ENCODE measurements around the gene SLC4A1. TPM values are rescaled to one million over a fixed set of nuclear protein-coding genes. Genes with fewer than 3 reads are reported as not detected.

SLC4A1 gene
- polyA plus RNA-seq, 2 of the 4 experiments (the other 2 are of a cell fraction) = not detected

DNA sequence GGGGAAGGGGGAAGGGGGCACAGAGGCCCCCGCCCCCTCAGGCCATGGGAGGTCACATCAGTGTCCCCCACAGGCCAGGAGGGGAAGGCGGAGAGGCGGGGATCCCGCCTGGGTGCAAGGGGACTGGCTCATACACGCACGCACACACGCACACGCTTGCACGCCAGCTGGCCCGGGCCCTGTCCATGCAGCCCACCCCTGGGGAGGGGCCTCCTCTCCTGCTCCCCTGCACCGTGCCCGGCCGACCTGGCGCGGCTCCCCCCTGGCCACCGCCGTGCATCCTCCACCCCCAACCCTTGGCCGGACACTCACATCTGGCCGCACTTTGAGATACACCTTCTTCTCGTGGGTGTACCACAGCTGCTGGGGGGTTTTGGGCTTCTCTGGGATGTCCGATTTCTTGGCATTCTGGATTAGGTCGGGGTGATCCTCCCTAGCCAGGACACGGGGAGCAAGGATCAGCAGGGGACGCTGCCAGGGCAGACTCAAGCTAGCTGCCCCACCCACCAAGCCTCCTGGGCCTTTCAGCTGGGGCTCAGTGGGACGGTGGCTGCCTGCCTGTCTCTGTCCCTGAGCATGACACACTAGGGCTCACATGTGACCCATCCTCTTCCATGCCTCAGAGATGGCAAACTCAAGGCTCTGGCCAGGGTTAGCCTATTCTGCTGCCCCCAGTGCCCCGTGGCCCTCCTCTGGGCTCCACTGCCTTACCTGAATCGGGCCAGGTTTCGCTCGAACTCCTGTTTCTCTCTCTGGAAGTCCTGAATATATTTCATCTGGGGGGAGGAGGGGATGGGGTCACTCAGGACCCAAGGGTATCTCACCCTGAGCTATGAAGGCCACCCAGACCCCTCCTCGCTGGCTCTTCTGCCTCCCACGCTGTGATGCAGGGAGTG, 55.2 kb downstream of the SLC4A1 start:
- TF ChIP-seq POLR2AphosphoS2 (conservative IDR thresholded peaks at IDR 0.05; ENCODE audit: low read length) = 0 out of 2 replicates have a peak, but pooled peaks have one; percentile 34
- TF ChIP-seq HOXA7 (CRISPR knock-in tag; IDR thresholded peaks at IDR 0.05) = no peak
- TF ChIP-seq FOSL2 (IDR thresholded peaks at IDR 0.05) = no peak
- TF ChIP-seq FOSL2 (CRISPR knock-in tag; IDR thresholded peaks at IDR 0.05) = no peak
- H3K4me3 ChIP-seq = no peak overlapping the region
- H3K9me3 ChIP-seq = no peaks in the 10 kb centered on the region
- CTCF ChIA-PET = interaction anchor here (1.2 to 10.7 kb wide), 17 partner anchors 9 to 150 kb away, joined by 3 to 246 read pairs (median 22); partner anchors contain the start of genes FAM171A2, GRN, SLC25A39 and UBTF
- ATAC-seq = no peak
- H3K4me2 ChIP-seq = no peak overlapping the region
- FAIRE-seq = no peak
- no peak for DNase-seq (ENCODE audit: low read depth in 1 of 2, low spot score in 1 of 2)
- H3K27ac ChIP-seq = no peak overlapping the region
- 94% methylated on average over 26 of the region's 31 CpGs for WGBS (ENCODE audit: missing lambda C conversion rate)
- POLR2A ChIA-PET = interaction anchor here (0.6 to 1.0 kb wide), 2 partner anchors 14 to 123 kb away, joined by 3 to 6 read pairs; no protein-coding TSS in a partner anchor
- H3K4me1 ChIP-seq = peaks cover 36% of the 10 kb centered on the region

- DNase-seq (ENCODE audit: low read depth in 1 of 2, low spot score in 1 of 2) (no peak), FAIRE-seq (no peak), ATAC-seq (peak in 1 of 2 experiments; percentile 7; a peak in 3 of 6 replicates)
- Histone ChIP-seq H3K4me1 (peaks cover 27% of the 10 kb centered on the region), H3K4me2 (no peak overlapping the region), H3K4me3 (no peak overlapping the region), H3K27ac (no peak overlapping the region), H3K9me3 (no peaks in the 10 kb centered on the region)
- TF ChIP-seq, protein P1, sequence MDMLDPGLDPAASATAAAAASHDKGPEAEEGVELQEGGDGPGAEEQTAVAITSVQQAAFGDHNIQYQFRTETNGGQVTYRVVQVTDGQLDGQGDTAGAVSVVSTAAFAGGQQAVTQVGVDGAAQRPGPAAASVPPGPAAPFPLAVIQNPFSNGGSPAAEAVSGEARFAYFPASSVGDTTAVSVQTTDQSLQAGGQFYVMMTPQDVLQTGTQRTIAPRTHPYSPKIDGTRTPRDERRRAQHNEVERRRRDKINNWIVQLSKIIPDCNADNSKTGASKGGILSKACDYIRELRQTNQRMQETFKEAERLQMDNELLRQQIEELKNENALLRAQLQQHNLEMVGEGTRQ (IDR thresholded peaks at IDR 0.05) = no peak
- TF ChIP-seq TP53 (CRISPR knock-in tag; IDR thresholded peaks at IDR 0.05) (no peak), E2F6 (IDR thresholded peaks at IDR 0.05; ENCODE audit: borderline replicate concordance, low read depth) (no peak), SMC3 (IDR thresholded peaks at IDR 0.05) (no peak), ZFP36 (IDR thresholded peaks at IDR 0.05; ENCODE audit: borderline replicate concordance, partially characterized antibody) (no peak)
- 94% methylated on average over 27 of the region's 30 CpGs for WGBS (ENCODE audit: missing lambda C conversion rate)
- CTCF ChIA-PET = interaction anchor here (0.6 to 10.7 kb wide), 35 partner anchors 9 to 426 kb away, joined by 3 to 246 read pairs (median 10); partner anchors contain the start of genes FAM171A2, GRN, HDAC5 and SLC25A39
- POLR2A ChIA-PET = interaction anchor here (1.9 to 2.3 kb wide), 2 partner anchors 10 to 133 kb away, joined by 6 to 8 read pairs; partner anchors contain the start of gene GRN
These were observed 56.4 kb downstream of the SLC4A1 start for GRCh38 chr17:44211281-44212265.

- Histone ChIP-seq H3K9me3 (no peaks in the 10 kb centered on the region), H3K4me2 (peak overlapping the region; percentile 37; the same call in 1 of the 3 replicates), H3K4me3 (no peak overlapping the region), H3K27ac (peak overlapping the region in 1 of 2 experiments; percentile 65; a peak in 2 of 6 replicates), H3K4me1 (peaks cover 27% of the 10 kb centered on the region)
- POLR2A ChIA-PET = interaction anchor here (0.5 to 2.3 kb wide), 7 partner anchors 10 to 1615 kb away, joined by 3 to 9 read pairs (median 5); partner anchors contain the start of genes ATXN7L3 and GRN
- peak; percentile 84 to 91 for DNase-seq (ENCODE audit: low read depth in 1 of 2, low spot score in 1 of 2)
- CTCF ChIA-PET = interaction anchor here (0.6 to 10.7 kb wide), 72 partner anchors 8 to 508 kb away, joined by 3 to 246 read pairs (median 4); partner anchors contain the start of genes ASB16, FAM171A2, GRN and HDAC5
- 43% methylated on average over 56 of the region's 64 CpGs for WGBS (ENCODE audit: missing lambda C conversion rate)
- FAIRE-seq = no peak
- peak; percentile 77 to 92 for ATAC-seq
- TF ChIP-seq SREBF2 (IDR thresholded peaks at IDR 0.05) = no peak
- peak; percentile 10; the same call in 1 of the 2 replicates for TF ChIP-seq ATOH8 (CRISPR knock-in tag; IDR thresholded peaks at IDR 0.05; ENCODE audit: low read depth)
- peak; percentile 88 for TF ChIP-seq E2F6 (IDR thresholded peaks at IDR 0.05; ENCODE audit: borderline replicate concordance, low read depth)
- TF ChIP-seq MAZ (IDR thresholded peaks at IDR 0.05; ENCODE audit: borderline replicate concordance, low read depth, low read length) = 0 out of 2 replicates have a peak, but pooled peaks have one; percentile 65
- TF ChIP-seq SMC3 (IDR thresholded peaks at IDR 0.05) = peak; percentile 90
- TF ChIP-seq MYC (IDR thresholded peaks at IDR 0.05; ENCODE audit: borderline replicate concordance, low read length) = peak; percentile 80; the same call in 1 of the 2 replicates
- TF ChIP-seq, protein P2, sequence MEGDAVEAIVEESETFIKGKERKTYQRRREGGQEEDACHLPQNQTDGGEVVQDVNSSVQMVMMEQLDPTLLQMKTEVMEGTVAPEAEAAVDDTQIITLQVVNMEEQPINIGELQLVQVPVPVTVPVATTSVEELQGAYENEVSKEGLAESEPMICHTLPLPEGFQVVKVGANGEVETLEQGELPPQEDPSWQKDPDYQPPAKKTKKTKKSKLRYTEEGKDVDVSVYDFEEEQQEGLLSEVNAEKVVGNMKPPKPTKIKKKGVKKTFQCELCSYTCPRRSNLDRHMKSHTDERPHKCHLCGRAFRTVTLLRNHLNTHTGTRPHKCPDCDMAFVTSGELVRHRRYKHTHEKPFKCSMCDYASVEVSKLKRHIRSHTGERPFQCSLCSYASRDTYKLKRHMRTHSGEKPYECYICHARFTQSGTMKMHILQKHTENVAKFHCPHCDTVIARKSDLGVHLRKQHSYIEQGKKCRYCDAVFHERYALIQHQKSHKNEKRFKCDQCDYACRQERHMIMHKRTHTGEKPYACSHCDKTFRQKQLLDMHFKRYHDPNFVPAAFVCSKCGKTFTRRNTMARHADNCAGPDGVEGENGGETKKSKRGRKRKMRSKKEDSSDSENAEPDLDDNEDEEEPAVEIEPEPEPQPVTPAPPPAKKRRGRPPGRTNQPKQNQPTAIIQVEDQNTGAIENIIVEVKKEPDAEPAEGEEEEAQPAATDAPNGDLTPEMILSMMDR (IDR thresholded peaks at IDR 0.05) = peak; percentile 99
- peak; percentile 84 to 96 for TF ChIP-seq RAD21 (conservative IDR thresholded peaks at IDR 0.05 in 1 of 2, IDR thresholded peaks at IDR 0.05 in 1 of 2)
- no peak for TF ChIP-seq GATA3 (IDR thresholded peaks at IDR 0.05; ENCODE audit: borderline replicate concordance)
- TF ChIP-seq HEYL (CRISPR knock-in tag; IDR thresholded peaks at IDR 0.05) = no peak
- no peak for TF ChIP-seq NFE2L2 (conservative IDR thresholded peaks at IDR 0.05; ENCODE audit: low read length)
- peak in 1 of 2 experiments; percentile 41; a peak in 1 of 5 replicates for TF ChIP-seq JUN (IDR thresholded peaks at IDR 0.05)
These were observed 57.4 kb downstream of the SLC4A1 start for GRCh38 chr17:44210342-44211192.
